HepG2 (cell line): ENCODE data around the gene TNC. TPM values are rescaled to one million over a fixed set of nuclear protein-coding genes. Genes with fewer than 3 reads are reported as not detected.

Experiments
- ATAC-seq: fragments of 200-7000 bp; cut with Tn5 transposase; 3 replicates; pipeline ENCODE4 v1.9.1; 2020; ENCODE audit warnings: mild to moderate bottlenecking, moderate library complexity
- BruUV-seq: library from RNA; stranded (reverse); fragments of 400-500 nt; replicated peaks from 2 replicates; lab custom pipeline; 2021; lab: Mats Ljungman, UMichigan
- CTCF ChIA-PET: fragments of 300-600 bp; formaldehyde crosslinking; extraction: SDS; loops from one replicate; lab custom pipeline; 2021; ENCODE audit warnings: low total read pairs, inconsistent platforms, low intra/inter-chr PET ratio; lab: Yijun Ruan, JAX
- POLR2A ChIA-PET: fragments of 350-600 bp; sonication (Branson Sonifier 250); formaldehyde crosslinking; loops from one replicate; lab custom pipeline; 2020; ENCODE audit warnings: antibody characterized with exemption, inconsistent platforms; lab: Yijun Ruan, JAX
- DNase-seq: peaks from one replicate; pipeline ENCODE4 v3.0.0-alpha.2; 2015; ENCODE audit warnings: low spot score
- FAIRE-seq: peaks from 3 replicates; lab custom pipeline; 2011; peaks lifted over from hg19 to GRCh38; lab: Jason Lieb, UNC
- H2AFZ ChIP-seq: one replicate; pipeline ENCODE4 v1.6.1; 2011; ENCODE audit warnings: low read length, inconsistent platforms
- H3K27ac ChIP-seq: fragments of 300-600 bp; 3 replicates; pipeline ENCODE4 v1.8.0; 2011; ENCODE audit warnings: mixed run types, mild to moderate bottlenecking, mixed read lengths, low read length, inconsistent platforms; ENCODE audit not compliant: insufficient read depth; ENCODE audit errors: extremely low read length
- H3K27me3 ChIP-seq, 2 experiments: fragments of 200-600 bp in 1 of 2; 2 replicates in 1 of 2; 3 replicates in 1 of 2; pipeline versions ENCODE4 v1.6.0 to v1.8.0; 2011; ENCODE audit warnings: low read length in 2 of 2, mild to moderate bottlenecking in 2 of 2, moderate library complexity in 2 of 2, inconsistent platforms in 1 of 2; ENCODE audit not compliant: insufficient read depth in 2 of 2, control insufficient read depth in 1 of 2
- H3K36me3 ChIP-seq, 2 experiments: fragments of 200-600 bp in 1 of 2; replicated peaks in 1 of 2; 2 replicates in 1 of 2; 3 replicates in 1 of 2; pipeline versions ENCODE4 v1.5.1 to v1.8.0; 2011; ENCODE audit warnings: low read length in 2 of 2, inconsistent platforms in 1 of 2; ENCODE audit not compliant: insufficient read depth in 2 of 2, control insufficient read depth in 1 of 2
- H3K4me1 ChIP-seq: 2 replicates; pipeline ENCODE4 v1.5.1; 2012; ENCODE audit warnings: low read length, inconsistent platforms; ENCODE audit not compliant: insufficient read depth
- H3K4me2 ChIP-seq: 2 replicates; pipeline ENCODE4 v1.6.0; 2011; ENCODE audit warnings: low read depth, low read length, inconsistent platforms
- H3K4me3 ChIP-seq, 3 experiments: fragments of 200-600 bp in 1 of 3; sonication (generic), shearing (Covaris generic) in 1 of 3; replicated peaks in 1 of 3; 2 replicates each; pipeline ENCODE4 v1.5.1; 2011 to 2016; ENCODE audit warnings: low read length in 3 of 3, inconsistent platforms in 2 of 3, low read depth in 2 of 3, mild to moderate bottlenecking in 2 of 3, control low read depth in 1 of 3, mixed read lengths in 1 of 3; ENCODE audit not compliant: insufficient read depth in 1 of 3
- H3K79me2 ChIP-seq: one replicate; pipeline ENCODE4 v1.6.1; 2011; ENCODE audit warnings: low read length, inconsistent platforms; ENCODE audit not compliant: insufficient read depth
- H3K9ac ChIP-seq: 2 replicates; pipeline ENCODE4 v1.6.0; 2011; ENCODE audit warnings: mild to moderate bottlenecking, low read depth, low read length, inconsistent platforms; ENCODE audit not compliant: insufficient read depth
- H3K9me3 ChIP-seq: 2 replicates; pipeline ENCODE4 v1.5.1; 2012; ENCODE audit warnings: mild to moderate bottlenecking, low read length
- H4K20me1 ChIP-seq: 2 replicates; pipeline ENCODE4 v1.6.0; 2011; ENCODE audit warnings: inconsistent platforms, mild to moderate bottlenecking, low read length, moderate library complexity; ENCODE audit not compliant: insufficient read depth
- ARNT ChIP-seq: fragments of 450-650 bp; IDR thresholded peaks from 2 replicates; pipeline ENCODE4 v1.6.1; 2017
- ERF ChIP-seq: IDR thresholded peaks from 2 replicates; pipeline ENCODE4 v1.6.1; 2018; ENCODE audit warnings: missing biosample characterization, missing genetic modification reagents
- GPN1 ChIP-seq: sonication (generic); formaldehyde crosslinking; IDR thresholded peaks from 2 replicates; pipeline ENCODE4 v1.5.1; 2020; ENCODE audit warnings: missing genetic modification reagents, borderline replicate concordance
- HNF4G ChIP-seq, 2 experiments: sonication (generic) in 1 of 2; formaldehyde crosslinking in 1 of 2; IDR thresholded peaks; 2 replicates each; pipeline versions ENCODE4 v1.4.0 to v1.6.1; 2011 to 2020; ENCODE audit warnings: borderline replicate concordance in 2 of 2, low read depth in 2 of 2, mild to moderate bottlenecking in 2 of 2, low read length in 1 of 2, missing genetic modification reagents in 1 of 2, moderate library complexity in 1 of 2
- NPAS2 ChIP-seq: sonication (generic); formaldehyde crosslinking; IDR thresholded peaks from 2 replicates; pipeline ENCODE4 v1.8.0; 2022; ENCODE audit warnings: mild to moderate bottlenecking, missing genetic modification reagents, borderline replicate concordance
- NR2F2 ChIP-seq: IDR thresholded peaks from 2 replicates; pipeline ENCODE4 v1.6.1; 2012; ENCODE audit warnings: low read depth, inconsistent platforms, borderline replicate concordance
- POLR2AphosphoS2 ChIP-seq: IDR thresholded peaks from 2 replicates; pipeline ENCODE4 v1.6.1; 2011; ENCODE audit warnings: low read depth, low read length, improper control_type of control experiment
- THAP9 ChIP-seq: sonication (generic); formaldehyde crosslinking; IDR thresholded peaks from 2 replicates; pipeline ENCODE4; 2020; ENCODE audit warnings: missing genetic modification reagents, mild to moderate bottlenecking, borderline replicate concordance
- ZBTB2 ChIP-seq: sonication (generic); formaldehyde crosslinking; IDR thresholded peaks from 2 replicates; pipeline ENCODE4 v1.8.0; 2022; ENCODE audit warnings: low read depth, missing genetic modification reagents
- ZBTB21 ChIP-seq: sonication (generic); formaldehyde crosslinking; IDR thresholded peaks from 2 replicates; pipeline ENCODE4 v1.4.0; 2020; ENCODE audit warnings: missing genetic modification reagents
- ZHX1 ChIP-seq: sonication (generic); formaldehyde crosslinking; IDR thresholded peaks from 2 replicates; pipeline ENCODE4 v1.8.1; 2022; ENCODE audit warnings: low read depth, mild to moderate bottlenecking, missing genetic modification reagents
- ZNF101 ChIP-seq: sonication (generic); formaldehyde crosslinking; IDR thresholded peaks from 2 replicates; pipeline ENCODE4 v1.4.0; 2020; ENCODE audit warnings: mild to moderate bottlenecking, low read depth, missing genetic modification reagents, borderline replicate concordance
- ZNF121 ChIP-seq: sonication (generic); formaldehyde crosslinking; IDR thresholded peaks from 2 replicates; pipeline ENCODE4 v1.5.0; 2020; ENCODE audit warnings: mild to moderate bottlenecking, missing genetic modification reagents
- ZNF263 ChIP-seq: sonication (generic); formaldehyde crosslinking; IDR thresholded peaks from 2 replicates; pipeline ENCODE4 v1.4.0; 2020; ENCODE audit warnings: missing genetic modification reagents
- ZNF451 ChIP-seq: sonication (generic); formaldehyde crosslinking; IDR thresholded peaks from 2 replicates; pipeline ENCODE4 v1.5.0; 2020; ENCODE audit warnings: mild to moderate bottlenecking, missing genetic modification reagents
- ZNF547 ChIP-seq: sonication (generic); formaldehyde crosslinking; IDR thresholded peaks from 2 replicates; pipeline ENCODE4 v1.5.1; 2020; ENCODE audit warnings: mild to moderate bottlenecking, missing genetic modification reagents
- ZSCAN22 ChIP-seq: sonication (generic); formaldehyde crosslinking; IDR thresholded peaks from 2 replicates; pipeline ENCODE4 v1.4.0; 2020; ENCODE audit warnings: mild to moderate bottlenecking, missing genetic modification reagents
- WGBS: methylation state at CpG from one replicate; pipeline ENCODE4 v1.1.6; 2017; ENCODE audit warnings: low lambda C conversion rate; 5-methylcytosine and 5-hydroxymethylcytosine counted together
- in situ Hi-C: cut with HindIII; loops from 2 replicates; pipeline ENCODE4 v1.10.0; 2017; ENCODE audit warnings: low pct_unique_long_range_greater_than_20kb; ENCODE audit not compliant: extremely low pct_ligation_motif_present
- intact Hi-C: fragments of 100-400 bp; cut with micrococcal nuclease; formaldehyde crosslinking; loops from one replicate; pipeline ENCODE4 v1.10.0; 2022; ENCODE audit not compliant: unreplicated experiment
- polyA plus RNA-seq, 8 experiments: library from polyadenylated mRNA; depleted of rRNA in 3 of 8; stranded (reverse) in 7 of 8; unstranded in 1 of 8; fragments of >200 nt; fragmentation: Illumina TruSeq in 4 of 8; extraction: Trizol in 4 of 8; gene quantifications; 2 replicates each; pipeline versions ENCODE4 v1.2.1 to v1.2.3, GENCODE V29; 2011 to 2016; ENCODE audit warnings: low read depth in 4 of 8, missing spikeins in 1 of 8, mixed read lengths in 1 of 8; ENCODE audit not compliant: insufficient read depth in 1 of 8
- total RNA-seq, 5 experiments: library from RNA; depleted of rRNA; stranded (reverse); fragments of >200 nt; fragmentation: Illumina TruSeq; extraction: Trizol; gene quantifications; 2 replicates each; pipeline ENCODE4 v1.2.3, GENCODE V29; 2016; ENCODE audit warnings: low read depth in 1 of 5

TNC gene
- total and polyA plus RNA-seq, 2 of the 13 experiments (the other 11 are each of a cell fraction or from before 2014, with no cell fraction given) = not detected

GRCh38 chr9:115073456-115073855, 44.5 kb downstream of the TNC start:
- H3K27me3 ChIP-seq = peaks cover 0 to 18% of the 10 kb centered on the region in 2 experiments; a peak in 1 of 5 replicates
- H3K36me3 ChIP-seq = no peaks in the 10 kb centered on the region
- FAIRE-seq = no peak
- H3K4me2 ChIP-seq = no peak overlapping the region
- in situ Hi-C loops = no loop called here
- no peak for DNase-seq
- POLR2A ChIA-PET = no interaction called here
- H3K79me2 ChIP-seq = no peaks in the 10 kb centered on the region
- no peak overlapping the region for H3K4me3 ChIP-seq
- no peaks in the 10 kb centered on the region for H3K4me1 ChIP-seq
- no peaks in the 10 kb centered on the region for H4K20me1 ChIP-seq
- no peak overlapping the region for H3K9ac ChIP-seq
- CTCF ChIA-PET = no interaction called here
- 70% methylated on average over 3 of the region's 6 CpGs for WGBS
- no peaks in the 10 kb centered on the region for H3K9me3 ChIP-seq
- H2AFZ ChIP-seq = no peak overlapping the region
- intact Hi-C loops = no loop called here
- BruUV-seq = no TSS peak
- no peak for TF ChIP-seq ZSCAN22 (CRISPR knock-in tag)
- no peak for TF ChIP-seq ERF
- TF ChIP-seq HNF4G (IDR thresholded peaks at IDR 0.05; ENCODE audit: borderline replicate concordance, low read depth, low read length) = no peak
- TF ChIP-seq HNF4G (CRISPR knock-in tag; IDR thresholded peaks at IDR 0.05; ENCODE audit: borderline replicate concordance, low read depth) = no peak
- no peak for TF ChIP-seq ZNF263
- no peak for TF ChIP-seq NR2F2
- no peak for TF ChIP-seq THAP9
- no peak for TF ChIP-seq POLR2AphosphoS2
- no peak for TF ChIP-seq NPAS2
- TF ChIP-seq ZNF451 (CRISPR knock-in tag) = no peak
- TF ChIP-seq ZBTB2 (CRISPR knock-in tag) = no peak
- no peak for TF ChIP-seq ARNT
- no peak for TF ChIP-seq ZNF101 (CRISPR knock-in tag)
- TF ChIP-seq ZNF121 = no peak
- TF ChIP-seq ZNF547 (CRISPR knock-in tag) = no peak
- no peak for TF ChIP-seq ZHX1 (CRISPR knock-in tag)
- no peak for TF ChIP-seq ZBTB21 (CRISPR knock-in tag)
- no peak for TF ChIP-seq GPN1 (CRISPR knock-in tag)
- TF ChIP-seq, all 625 proteins: peak for 0
- ATAC-seq = no peak
- no peak overlapping the region for H3K27ac ChIP-seq
